DND-41 (cell line): ENCODE measurements around the gene FREM2.

Experiments used
- ATAC-seq: fragments of 200-7000 bp; cut with Tn5 transposase; 3 replicates; pipeline ENCODE4 v1.9.1; 2021; ENCODE audit warnings: low read depth; ENCODE audit not compliant: insufficient read depth
- DNase-seq: peaks from one replicate; pipeline ENCODE4 v3.0.0-alpha.2; 2020
- H2AFZ ChIP-seq: 2 replicates; pipeline ENCODE4 v1.6.0; 2012; ENCODE audit warnings: low read depth, low read length
- H3K27ac ChIP-seq: 2 replicates; pipeline ENCODE4 v1.5.1; 2012; ENCODE audit warnings: low read length, inconsistent platforms
- H3K27me3 ChIP-seq: fragments of 200-600 bp; sonication (generic); 2 replicates; pipeline ENCODE4 v1.6.0; 2012; ENCODE audit warnings: low read length, mild to moderate bottlenecking, inconsistent platforms; ENCODE audit not compliant: insufficient read depth, poor library complexity
- H3K36me3 ChIP-seq: 2 replicates; pipeline ENCODE4 v1.5.1; 2012; ENCODE audit warnings: low read length, inconsistent platforms; ENCODE audit not compliant: insufficient read depth
- H3K4me1 ChIP-seq: 2 replicates; pipeline ENCODE4 v1.5.1; 2012; ENCODE audit warnings: mild to moderate bottlenecking, low read length; ENCODE audit not compliant: insufficient read depth
- H3K4me2 ChIP-seq: 2 replicates; pipeline ENCODE4 v1.6.0; 2012; ENCODE audit warnings: mild to moderate bottlenecking, moderate library complexity, low read length, inconsistent platforms; ENCODE audit not compliant: insufficient read depth
- H3K4me3 ChIP-seq, 2 experiments: fragments of 200-600 bp in 1 of 2; shearing (Covaris generic) in 1 of 2; 2 replicates each; pipeline ENCODE4 v1.5.1; 2012 to 2016; ENCODE audit warnings: inconsistent platforms in 2 of 2, low read length in 2 of 2, mild to moderate bottlenecking in 2 of 2, low read depth in 1 of 2, moderate library complexity in 1 of 2
- H3K79me2 ChIP-seq: 2 replicates; pipeline ENCODE4 v1.6.0; 2012; ENCODE audit warnings: low read length, inconsistent platforms; ENCODE audit not compliant: insufficient read depth
- H3K9ac ChIP-seq: 2 replicates; pipeline ENCODE4 v1.6.0; 2012; ENCODE audit warnings: low read depth, mild to moderate bottlenecking, inconsistent platforms, low read length, moderate library complexity
- H3K9me3 ChIP-seq: 2 replicates; pipeline ENCODE4 v1.5.1; 2012; ENCODE audit warnings: low read length, moderate library complexity, mild to moderate bottlenecking, inconsistent platforms; ENCODE audit not compliant: insufficient read depth, severe bottlenecking
- H4K20me1 ChIP-seq: 2 replicates; pipeline ENCODE4 v1.6.0; 2012; ENCODE audit warnings: low read length; ENCODE audit not compliant: insufficient read depth
- EZH2 ChIP-seq: IDR thresholded peaks from 3 replicates; pipeline ENCODE4 v1.6.1; 2012; ENCODE audit warnings: borderline replicate concordance, low read depth, mild to moderate bottlenecking, moderate library complexity, low read length, inconsistent platforms; ENCODE audit not compliant: severe bottlenecking
- TF ChIP-seq, protein P1 (sequence below): IDR thresholded peaks from 2 replicates; pipeline ENCODE4 v1.5.1; 2012; ENCODE audit warnings: borderline replicate concordance, low read length, moderate library complexity, mild to moderate bottlenecking; ENCODE audit not compliant: poor library complexity, severe bottlenecking; ENCODE audit errors: extremely low read depth

FREM2 gene

GRCh38 chr13:38703255-38703654 lies 16.4 kb downstream of the FREM2 start:
- Histone ChIP-seq H3K9ac (no peak overlapping the region), H2AFZ (no peak overlapping the region), H3K36me3 (no peaks in the 10 kb centered on the region), H3K9me3 (no peaks in the 10 kb centered on the region), H4K20me1 (no peaks in the 10 kb centered on the region), H3K4me2 (no peak overlapping the region), H3K27ac (no peak overlapping the region), H3K4me1 (no peaks in the 10 kb centered on the region), H3K4me3 (no peak overlapping the region), H3K79me2 (no peaks in the 10 kb centered on the region), H3K27me3 (no peaks in the 10 kb centered on the region)
- TF ChIP-seq EZH2, result no peak
- TF ChIP-seq, protein P1, sequence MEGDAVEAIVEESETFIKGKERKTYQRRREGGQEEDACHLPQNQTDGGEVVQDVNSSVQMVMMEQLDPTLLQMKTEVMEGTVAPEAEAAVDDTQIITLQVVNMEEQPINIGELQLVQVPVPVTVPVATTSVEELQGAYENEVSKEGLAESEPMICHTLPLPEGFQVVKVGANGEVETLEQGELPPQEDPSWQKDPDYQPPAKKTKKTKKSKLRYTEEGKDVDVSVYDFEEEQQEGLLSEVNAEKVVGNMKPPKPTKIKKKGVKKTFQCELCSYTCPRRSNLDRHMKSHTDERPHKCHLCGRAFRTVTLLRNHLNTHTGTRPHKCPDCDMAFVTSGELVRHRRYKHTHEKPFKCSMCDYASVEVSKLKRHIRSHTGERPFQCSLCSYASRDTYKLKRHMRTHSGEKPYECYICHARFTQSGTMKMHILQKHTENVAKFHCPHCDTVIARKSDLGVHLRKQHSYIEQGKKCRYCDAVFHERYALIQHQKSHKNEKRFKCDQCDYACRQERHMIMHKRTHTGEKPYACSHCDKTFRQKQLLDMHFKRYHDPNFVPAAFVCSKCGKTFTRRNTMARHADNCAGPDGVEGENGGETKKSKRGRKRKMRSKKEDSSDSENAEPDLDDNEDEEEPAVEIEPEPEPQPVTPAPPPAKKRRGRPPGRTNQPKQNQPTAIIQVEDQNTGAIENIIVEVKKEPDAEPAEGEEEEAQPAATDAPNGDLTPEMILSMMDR, result no peak
- ATAC-seq (no peak), DNase-seq (no peak)

GRCh38 chr13:38705365-38705764 lies 18.5 kb downstream of the FREM2 start:
- Histone ChIP-seq H3K9me3 (no peaks in the 10 kb centered on the region), H3K79me2 (no peaks in the 10 kb centered on the region), H3K27ac (no peak overlapping the region), H3K27me3 (no peaks in the 10 kb centered on the region), H4K20me1 (no peaks in the 10 kb centered on the region), H3K9ac (no peak overlapping the region), H3K4me1 (no peaks in the 10 kb centered on the region), H3K4me2 (no peak overlapping the region), H3K36me3 (no peaks in the 10 kb centered on the region), H2AFZ (no peak overlapping the region), H3K4me3 (no peak overlapping the region)
- TF ChIP-seq, protein P1, result no peak
- TF ChIP-seq EZH2, result no peak
- ATAC-seq, result no peak; the same call in 2 of the 3 replicates
- DNase-seq, result no peak

GRCh38 chr13:38707460-38707859 lies 20.6 kb downstream of the FREM2 start:
- no peak for TF ChIP-seq EZH2
- TF ChIP-seq, protein P1, result no peak
- Histone ChIP-seq H3K4me3 (no peak overlapping the region), H3K4me1 (no peaks in the 10 kb centered on the region), H4K20me1 (no peaks in the 10 kb centered on the region), H3K9ac (no peak overlapping the region), H3K27ac (no peak overlapping the region), H3K79me2 (no peaks in the 10 kb centered on the region), H2AFZ (no peak overlapping the region), H3K27me3 (no peaks in the 10 kb centered on the region), H3K36me3 (no peaks in the 10 kb centered on the region), H3K9me3 (no peaks in the 10 kb centered on the region), H3K4me2 (no peak overlapping the region)
- ATAC-seq (no peak), DNase-seq (no peak)

- Histone ChIP-seq H3K27me3 (no peaks in the 10 kb centered on the region), H3K4me1 (no peaks in the 10 kb centered on the region), H3K79me2 (no peaks in the 10 kb centered on the region), H3K4me2 (no peak overlapping the region), H3K9ac (no peak overlapping the region), H3K27ac (no peak overlapping the region), H3K4me3 (no peak overlapping the region), H3K9me3 (no peaks in the 10 kb centered on the region), H3K36me3 (no peaks in the 10 kb centered on the region), H2AFZ (no peak overlapping the region), H4K20me1 (no peaks in the 10 kb centered on the region)
- DNase-seq, result no peak
- ATAC-seq, result no peak
- TF ChIP-seq, protein P1, result no peak
- no peak for TF ChIP-seq EZH2
Measured at GRCh38 chr13:38713046-38713445, 26.2 kb downstream of the FREM2 start.
